HUES6 (cell line): ENCODE results near the gene CLDN34.

Experiments used
- H3K27ac ChIP-seq: 2 replicates; pipeline ENCODE4 v1.7.0; 2013; ENCODE audit warnings: low read depth, mild to moderate bottlenecking, low read length, inconsistent platforms
- H3K27me3 ChIP-seq: 2 replicates; pipeline ENCODE4 v1.6.1; 2013; ENCODE audit warnings: low read length; ENCODE audit not compliant: control insufficient read depth, insufficient read depth
- H3K36me3 ChIP-seq: 2 replicates; pipeline ENCODE4 v1.6.1; 2013; ENCODE audit warnings: low read length; ENCODE audit not compliant: control insufficient read depth, insufficient read depth
- H3K4me1 ChIP-seq: 2 replicates; pipeline ENCODE4 v1.6.1; 2013; ENCODE audit warnings: low read length; ENCODE audit not compliant: control insufficient read depth, insufficient read depth
- H3K4me3 ChIP-seq: 2 replicates; pipeline ENCODE4 v1.5.1; 2013; ENCODE audit warnings: low read depth, low read length
- H3K9ac ChIP-seq: one replicate; pipeline ENCODE4 v1.6.1; 2013; ENCODE audit warnings: mild to moderate bottlenecking, low read length
- H3K9me3 ChIP-seq: 2 replicates; pipeline ENCODE4 v1.6.1; 2013; ENCODE audit warnings: low read depth, low read length; ENCODE audit not compliant: control insufficient read depth, insufficient read depth

Gene CLDN34

DNA sequence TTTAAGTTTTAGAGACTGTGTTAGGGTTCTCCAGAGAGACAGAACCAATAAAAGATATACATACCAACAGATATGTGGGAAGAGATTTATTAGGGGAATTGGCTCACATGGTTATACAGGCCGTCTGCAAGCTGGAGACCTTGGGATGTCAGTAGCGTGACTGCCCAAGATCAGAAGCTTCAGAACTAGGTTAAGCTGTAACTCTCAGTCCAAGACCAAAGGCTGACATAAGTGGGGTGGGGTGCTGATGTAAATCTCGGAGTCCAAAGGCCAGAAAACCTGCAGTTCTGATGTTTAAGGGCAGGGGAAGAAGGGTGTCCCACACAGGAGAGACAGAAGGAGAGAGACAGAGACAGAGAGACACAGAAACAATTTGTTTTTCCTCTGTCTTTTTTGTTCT, 10.5 kb downstream of the CLDN34 start:
- H3K36me3 ChIP-seq = no peaks in the 10 kb centered on the region
- no peaks in the 10 kb centered on the region for H3K27me3 ChIP-seq
- no peak overlapping the region for H3K9ac ChIP-seq
- no peak overlapping the region for H3K27ac ChIP-seq
- H3K9me3 ChIP-seq = peaks cover 24% of the 10 kb centered on the region
- no peak overlapping the region for H3K4me3 ChIP-seq
- H3K4me1 ChIP-seq = peaks cover 14% of the 10 kb centered on the region

DNA sequence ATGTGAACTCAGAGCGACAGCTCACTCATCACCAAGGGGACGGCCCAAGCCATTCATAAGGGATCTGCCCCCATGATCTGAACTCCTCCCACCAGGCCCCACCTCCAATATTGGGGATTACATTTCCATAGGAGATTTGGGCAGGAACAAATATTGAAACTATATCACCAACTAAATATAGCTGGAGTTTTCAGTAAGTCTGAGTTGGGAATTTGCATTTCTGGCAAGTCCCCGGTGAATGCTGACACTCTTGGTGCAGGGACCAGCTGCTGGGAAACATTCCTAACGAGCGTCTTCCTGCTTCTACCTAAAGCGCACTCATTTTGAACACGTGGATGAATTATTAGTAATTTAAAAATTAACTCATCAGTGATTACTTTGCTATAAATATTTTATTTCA, 13.2 kb downstream of the CLDN34 start:
- H3K4me3 ChIP-seq = no peak overlapping the region
- H3K9ac ChIP-seq = no peak overlapping the region
- H3K9me3 ChIP-seq = peaks cover 14% of the 10 kb centered on the region
- no peaks in the 10 kb centered on the region for H3K36me3 ChIP-seq
- H3K27me3 ChIP-seq = no peaks in the 10 kb centered on the region
- peaks cover 14% of the 10 kb centered on the region for H3K4me1 ChIP-seq
- no peak overlapping the region for H3K27ac ChIP-seq

DNA sequence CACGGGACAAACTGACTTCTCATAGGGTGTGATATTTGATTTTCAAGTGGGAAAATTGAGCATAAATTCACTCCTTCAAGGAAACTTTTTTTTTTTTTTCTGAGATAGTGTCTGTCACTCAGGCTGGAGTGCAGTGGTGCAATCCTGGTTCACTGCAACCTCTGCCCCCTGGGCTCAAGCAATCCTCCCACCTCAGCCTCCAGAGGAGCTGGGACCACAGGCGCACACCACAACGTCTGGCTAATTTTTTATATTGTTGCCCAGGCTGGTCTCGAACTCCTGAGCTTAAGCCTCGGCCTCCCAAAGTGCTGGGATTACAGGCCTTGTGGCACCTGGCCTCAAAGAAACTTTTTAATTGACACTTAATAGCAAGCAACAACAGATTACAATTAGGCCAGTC, 13.8 kb downstream of the CLDN34 start:
- H3K9me3 ChIP-seq = peaks cover 9% of the 10 kb centered on the region
- no peak overlapping the region for H3K9ac ChIP-seq
- H3K36me3 ChIP-seq = no peaks in the 10 kb centered on the region
- H3K4me1 ChIP-seq = peaks cover 14% of the 10 kb centered on the region
- H3K27ac ChIP-seq = no peak overlapping the region
- no peaks in the 10 kb centered on the region for H3K27me3 ChIP-seq
- no peak overlapping the region for H3K4me3 ChIP-seq

DNA sequence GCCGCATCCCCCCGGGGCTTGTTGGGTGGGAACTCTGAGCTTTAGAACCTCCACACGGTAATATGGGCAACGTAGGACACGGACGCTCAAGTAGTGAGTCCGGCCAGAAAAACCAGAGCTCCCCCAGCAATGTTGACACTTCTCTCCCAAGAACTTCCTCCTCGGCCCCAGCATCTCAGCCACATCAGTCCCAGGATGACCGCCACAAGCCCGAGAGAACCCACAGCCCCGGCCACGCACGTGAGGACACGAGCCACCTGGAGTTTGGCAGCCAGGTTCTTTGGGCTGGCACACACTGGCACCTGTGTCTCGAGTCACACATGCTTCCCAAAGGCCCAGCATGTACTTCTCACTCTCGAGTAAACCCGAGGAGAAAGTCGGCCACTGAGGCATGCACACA, 16.3 kb downstream of the CLDN34 start:
- H3K4me1 ChIP-seq = peaks cover 14% of the 10 kb centered on the region
- H3K9ac ChIP-seq = no peak overlapping the region

DNA sequence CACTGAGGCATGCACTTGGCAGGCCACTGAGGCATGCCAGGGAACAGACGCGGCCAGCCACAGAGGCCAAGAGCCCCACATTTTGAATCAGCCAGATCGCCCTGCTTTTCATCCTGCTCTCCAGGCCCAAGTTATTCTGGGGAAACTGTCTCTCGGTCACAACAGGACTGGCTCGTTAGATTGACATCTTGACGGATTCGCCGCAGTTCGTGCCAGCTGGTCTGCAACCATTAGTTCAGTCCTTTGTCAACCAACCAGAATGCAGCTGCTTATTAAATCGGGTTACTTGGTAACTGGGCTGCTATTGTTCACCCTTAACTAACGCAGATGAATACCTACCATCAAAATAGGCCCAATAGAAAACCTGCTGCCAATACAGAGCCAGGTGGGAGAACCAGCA, 16.7 kb downstream of the CLDN34 start:
- no peak overlapping the region for H3K9ac ChIP-seq
- no peak overlapping the region for H3K27ac ChIP-seq
- peaks cover 12% of the 10 kb centered on the region for H3K4me1 ChIP-seq
- no peaks in the 10 kb centered on the region for H3K36me3 ChIP-seq
- peaks cover 8% of the 10 kb centered on the region for H3K9me3 ChIP-seq
- no peak overlapping the region for H3K4me3 ChIP-seq
- no peaks in the 10 kb centered on the region for H3K27me3 ChIP-seq

More for the DNA sequence above, 16.3 kb downstream of the CLDN34 start:
- Histone ChIP-seq H3K9me3 (peaks cover 8% of the 10 kb centered on the region), H3K27ac (no peak overlapping the region), H3K27me3 (no peaks in the 10 kb centered on the region), H3K36me3 (no peaks in the 10 kb centered on the region), H3K4me3 (no peak overlapping the region)

DNA sequence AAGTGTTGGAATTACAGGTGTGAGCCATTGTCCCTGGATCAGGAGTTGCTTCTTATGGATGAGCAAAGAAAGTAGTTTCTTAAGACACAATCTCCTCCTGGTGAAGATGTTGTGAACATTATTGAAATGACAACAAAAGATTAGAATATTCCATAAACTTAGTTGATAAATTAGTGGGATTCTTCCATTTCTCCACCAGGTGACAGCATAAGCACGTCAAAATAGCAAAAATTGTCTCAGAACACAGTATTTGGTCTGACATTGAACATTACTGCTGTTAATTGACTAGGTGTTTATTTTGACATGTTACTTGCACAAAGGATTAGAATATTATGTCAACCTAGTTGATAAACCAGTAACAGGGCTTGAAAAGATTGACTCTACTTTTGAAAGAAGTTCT, 21.6 kb downstream of the CLDN34 start:
- no peaks in the 10 kb centered on the region for H3K36me3 ChIP-seq
- no peaks in the 10 kb centered on the region for H3K27me3 ChIP-seq
- no peak overlapping the region for H3K9ac ChIP-seq
- H3K9me3 ChIP-seq = peaks cover 22% of the 10 kb centered on the region
- H3K27ac ChIP-seq = no peak overlapping the region
- no peaks in the 10 kb centered on the region for H3K4me1 ChIP-seq
- H3K4me3 ChIP-seq = no peak overlapping the region

DNA sequence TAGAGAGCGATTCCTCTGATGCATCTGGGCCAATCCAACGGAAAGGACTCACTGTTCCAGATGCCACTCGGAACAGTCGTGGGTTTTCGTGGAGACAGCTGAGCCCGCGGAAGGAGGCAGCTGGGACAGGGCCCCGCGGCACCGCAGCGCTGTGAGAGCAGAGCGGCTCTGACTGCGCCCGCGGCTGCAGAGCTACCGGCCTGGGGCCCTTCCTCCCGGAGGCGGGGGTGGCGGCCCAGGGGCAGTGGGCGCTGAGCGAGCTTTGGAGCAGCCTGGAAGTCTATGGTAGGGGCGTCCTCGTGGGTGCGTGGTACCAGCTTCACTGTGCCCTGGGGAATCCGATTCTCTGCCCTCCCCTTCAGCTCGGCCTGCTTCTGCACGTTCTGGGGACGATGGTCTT, 24.9 kb downstream of the CLDN34 start:
- Histone ChIP-seq H3K4me3 (no peak overlapping the region), H3K9me3 (peaks cover 34% of the 10 kb centered on the region), H3K9ac (no peak overlapping the region), H3K27ac (no peak overlapping the region), H3K36me3 (no peaks in the 10 kb centered on the region), H3K4me1 (no peaks in the 10 kb centered on the region), H3K27me3 (no peaks in the 10 kb centered on the region)

DNA sequence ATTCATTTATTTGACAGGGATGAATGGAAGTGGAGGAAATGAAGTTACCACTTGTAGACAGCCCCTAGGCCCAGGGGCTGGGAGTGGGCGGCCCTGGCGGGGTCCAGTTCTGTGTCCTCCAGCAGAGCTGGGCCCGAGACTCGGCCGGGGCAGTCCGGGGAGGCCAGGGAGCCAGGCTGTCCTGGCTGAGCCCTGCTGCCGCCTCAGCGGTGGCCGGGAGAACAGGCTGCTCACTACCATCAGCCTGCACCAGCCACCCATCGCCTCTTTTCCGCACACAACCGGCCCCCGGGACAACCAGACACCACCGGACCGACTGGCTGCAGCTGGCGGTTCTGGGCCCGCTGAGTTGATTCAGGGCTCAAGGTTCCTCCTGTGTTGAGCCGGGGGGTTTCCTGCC, 25.6 kb downstream of the CLDN34 start:
- Histone ChIP-seq H3K4me1 (no peaks in the 10 kb centered on the region), H3K9me3 (peaks cover 40% of the 10 kb centered on the region), H3K36me3 (no peaks in the 10 kb centered on the region)

DNA sequence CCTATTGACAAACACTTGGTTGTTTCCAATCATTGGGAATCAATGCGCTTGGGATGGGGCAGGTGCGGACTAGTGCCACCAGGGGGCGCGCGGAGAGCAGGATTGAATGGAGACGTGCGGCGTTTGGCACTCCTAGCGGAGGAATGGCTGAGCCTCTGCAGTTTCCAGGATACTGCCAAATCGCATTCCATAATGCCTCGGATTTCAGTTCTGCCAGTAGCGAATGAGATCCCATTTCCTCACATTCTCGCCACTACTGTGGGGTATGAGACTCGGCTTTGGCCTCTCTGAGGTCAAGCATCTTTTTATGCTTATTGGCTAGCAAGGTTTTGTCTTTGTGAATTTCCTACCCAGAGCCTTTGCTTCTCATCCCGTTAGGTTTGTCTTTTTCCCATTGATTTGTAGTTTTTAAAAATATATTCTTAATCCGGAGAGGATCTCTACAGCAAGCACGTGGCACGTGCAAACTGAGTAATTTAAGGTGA, 28.7 kb downstream of the CLDN34 start:
- no peaks in the 10 kb centered on the region for H3K27me3 ChIP-seq
- H3K9ac ChIP-seq = no peak overlapping the region

More for the DNA sequence above, 25.6 kb downstream of the CLDN34 start:
- no peak overlapping the region for H3K4me3 ChIP-seq
- no peak overlapping the region for H3K27ac ChIP-seq
- no peaks in the 10 kb centered on the region for H3K27me3 ChIP-seq
- no peak overlapping the region for H3K9ac ChIP-seq

DNA sequence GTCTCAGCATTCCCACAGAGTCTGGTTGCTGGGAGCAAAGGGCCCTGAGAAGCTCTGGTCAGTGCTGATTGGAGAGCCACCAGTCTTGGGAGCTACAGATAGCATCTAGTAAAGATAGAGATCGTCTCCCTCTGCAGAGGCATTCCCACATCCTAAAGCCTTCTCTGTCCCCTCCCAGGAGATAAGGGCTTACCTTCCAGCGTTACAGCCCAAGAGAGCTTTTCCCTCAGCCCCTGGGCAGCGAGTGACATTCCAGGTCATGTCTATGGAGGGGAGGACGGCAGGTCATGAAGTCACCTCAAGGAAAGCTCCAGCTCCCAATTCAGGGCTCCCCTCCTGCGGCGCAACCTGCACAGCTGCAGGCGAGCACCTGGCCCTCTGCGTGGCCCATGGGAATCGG, 29.9 kb downstream of the CLDN34 start:
- no peaks in the 10 kb centered on the region for H3K27me3 ChIP-seq
- no peak overlapping the region for H3K27ac ChIP-seq
- no peak overlapping the region for H3K9ac ChIP-seq
- H3K4me1 ChIP-seq = no peaks in the 10 kb centered on the region
- peaks cover 44% of the 10 kb centered on the region for H3K9me3 ChIP-seq
- H3K4me3 ChIP-seq = no peak overlapping the region
- no peaks in the 10 kb centered on the region for H3K36me3 ChIP-seq

More for the DNA sequence above, 28.7 kb downstream of the CLDN34 start:
- no peaks in the 10 kb centered on the region for H3K36me3 ChIP-seq
- H3K27ac ChIP-seq = no peak overlapping the region
- no peaks in the 10 kb centered on the region for H3K4me1 ChIP-seq
- H3K4me3 ChIP-seq = no peak overlapping the region
- H3K9me3 ChIP-seq = peaks cover 52% of the 10 kb centered on the region

DNA sequence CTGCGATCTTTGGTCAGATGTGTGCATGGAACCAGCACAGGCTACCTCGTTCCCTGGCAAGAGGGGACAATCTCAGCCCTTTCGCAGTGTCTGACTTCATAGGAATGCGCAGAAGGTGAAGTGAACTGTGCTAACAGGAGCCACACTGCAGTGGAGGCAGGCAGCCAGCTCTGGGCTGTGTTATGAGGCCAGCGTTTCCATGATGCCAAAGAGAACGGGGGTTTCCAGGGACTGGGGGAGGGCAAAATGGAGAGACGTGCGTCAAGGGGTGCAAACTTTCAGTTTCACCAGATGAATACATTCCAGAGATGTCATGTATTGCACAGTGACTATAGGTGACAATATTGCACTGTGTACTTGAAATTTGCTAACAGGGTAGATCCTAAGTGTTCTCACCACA, 30.4 kb downstream of the CLDN34 start:
- peaks cover 40% of the 10 kb centered on the region for H3K9me3 ChIP-seq
- H3K4me1 ChIP-seq = no peaks in the 10 kb centered on the region
- no peaks in the 10 kb centered on the region for H3K36me3 ChIP-seq
- H3K9ac ChIP-seq = no peak overlapping the region
- H3K4me3 ChIP-seq = no peak overlapping the region
- no peak overlapping the region for H3K27ac ChIP-seq
- no peaks in the 10 kb centered on the region for H3K27me3 ChIP-seq

DNA sequence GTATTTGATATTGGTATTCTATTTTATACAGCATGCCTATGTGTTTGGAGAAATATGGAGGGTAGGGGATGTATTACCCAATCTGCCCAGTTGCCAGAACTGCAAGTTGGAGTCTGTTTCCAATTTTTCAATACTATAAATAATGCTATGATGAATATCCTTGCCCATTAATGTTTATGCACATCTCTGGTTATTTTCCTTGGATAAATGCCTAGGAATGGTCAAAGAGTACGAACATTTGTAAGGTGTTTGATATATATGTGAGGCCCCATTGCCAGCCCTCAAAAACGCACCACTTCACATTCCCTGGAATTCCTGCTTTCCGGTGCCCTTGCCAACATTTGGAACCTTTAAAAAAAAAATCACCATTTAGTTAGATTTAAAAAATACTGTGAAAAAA, 34.3 kb downstream of the CLDN34 start:
- H3K27ac ChIP-seq = no peak overlapping the region
- H3K9ac ChIP-seq = no peak overlapping the region
- H3K27me3 ChIP-seq = no peaks in the 10 kb centered on the region
- peaks cover 8% of the 10 kb centered on the region; the same call in 1 of the 2 replicates for H3K4me1 ChIP-seq
- H3K36me3 ChIP-seq = no peaks in the 10 kb centered on the region
- no peak overlapping the region for H3K4me3 ChIP-seq
- peaks cover 23% of the 10 kb centered on the region for H3K9me3 ChIP-seq
